HEK293 (cell line): ENCODE measurements around the gene SLC25A22.
A peak's percentile ranks its signal among the peaks of the same experiment; 100 is the strongest.

Source experiments
- CTCF ChIA-PET: fragments of 350-600 bp; formaldehyde crosslinking; extraction: SDS; loops from one replicate; lab custom pipeline; 2021; ENCODE audit warnings: antibody characterized with exemption; lab: Yijun Ruan, JAX
- POLR2A ChIA-PET: fragments of 300-600 bp; formaldehyde crosslinking; extraction: SDS; loops from one replicate; lab custom pipeline; 2020; ENCODE audit warnings: antibody characterized with exemption, inconsistent platforms; lab: Yijun Ruan, JAX
- H3K27ac ChIP-seq: fragments of 200-500 bp; sonication (Bioruptor generic); 2 replicates; pipeline ENCODE4 v1.5.1; 2014; ENCODE audit warnings: low read depth, low read length, control low read depth, inconsistent platforms; ENCODE audit errors: extremely low read depth
- H3K36me3 ChIP-seq, 2 experiments: fragments of 200-500 bp in 1 of 2; sonication (Bioruptor generic) in 1 of 2; 1 replicate in 1 of 2; 2 replicates in 1 of 2; pipeline ENCODE4 v1.5.1; 2014 to 2017; ENCODE audit warnings: inconsistent platforms in 2 of 2, low read length in 2 of 2; ENCODE audit not compliant: control insufficient read depth in 2 of 2, insufficient read depth in 1 of 2
- H3K4me1 ChIP-seq: fragments of 200-500 bp; sonication (Bioruptor generic); 2 replicates; pipeline ENCODE4 v1.5.1; 2014; ENCODE audit warnings: mild to moderate bottlenecking, low read length, inconsistent platforms; ENCODE audit not compliant: control insufficient read depth, insufficient read depth
- H3K4me3 ChIP-seq: 2 replicates; pipeline ENCODE4 v1.5.1; 2011; ENCODE audit warnings: low read depth, mild to moderate bottlenecking, control low read depth, low read length, moderate library complexity
- H3K9me3 ChIP-seq: fragments of 200-500 bp; sonication (Bioruptor generic); 2 replicates; pipeline ENCODE4 v1.5.1; 2014; ENCODE audit warnings: low read depth, low read length, inconsistent platforms; ENCODE audit not compliant: control insufficient read depth, insufficient read depth
- EGR2 ChIP-seq: fragments of 450-650 bp; formaldehyde crosslinking; IDR thresholded peaks from 2 replicates; pipeline ENCODE4 v1.5.1; 2016; ENCODE audit warnings: low read depth, missing biosample characterization, missing genetic modification characterization
- MZF1 ChIP-seq: fragments of 450-650 bp; formaldehyde crosslinking; IDR thresholded peaks from 2 replicates; pipeline ENCODE4 v1.5.1; 2017; ENCODE audit warnings: missing biosample characterization, missing genetic modification characterization, borderline replicate concordance
- PRDM10 ChIP-seq: fragments of 450-650 bp; formaldehyde crosslinking; IDR thresholded peaks from 2 replicates; pipeline ENCODE4 v1.5.1; 2016; ENCODE audit warnings: missing biosample characterization, missing genetic modification characterization
- SP2 ChIP-seq: fragments of 450-650 bp; formaldehyde crosslinking; IDR thresholded peaks from 2 replicates; pipeline ENCODE4 v1.5.1; 2016; ENCODE audit warnings: missing biosample characterization, missing genetic modification characterization
- ZFP3 ChIP-seq: fragments of 450-650 bp; formaldehyde crosslinking; IDR thresholded peaks from 2 replicates; pipeline ENCODE4 v1.5.1; 2016; ENCODE audit warnings: low read depth, missing biosample characterization, missing genetic modification characterization
- ZNF112 ChIP-seq: fragments of 450-650 bp; formaldehyde crosslinking; IDR thresholded peaks from 2 replicates; pipeline ENCODE4 v1.5.0; 2017; ENCODE audit warnings: missing biosample characterization, missing genetic modification characterization
- ZNF140 ChIP-seq: fragments of 450-650 bp; formaldehyde crosslinking; IDR thresholded peaks from 2 replicates; pipeline ENCODE4 v1.5.1; 2016; ENCODE audit warnings: missing biosample characterization, missing genetic modification characterization
- ZNF2 ChIP-seq: fragments of 450-650 bp; formaldehyde crosslinking; IDR thresholded peaks from 2 replicates; pipeline ENCODE4 v1.5.1; 2016; ENCODE audit warnings: missing biosample characterization, missing genetic modification characterization
- ZNF223 ChIP-seq: fragments of 450-650 bp; formaldehyde crosslinking; IDR thresholded peaks from 2 replicates; pipeline ENCODE4 v1.5.1; 2016; ENCODE audit warnings: missing biosample characterization, missing genetic modification characterization
- ZNF23 ChIP-seq: fragments of 450-650 bp; formaldehyde crosslinking; IDR thresholded peaks from 2 replicates; pipeline ENCODE4 v1.5.1; 2016; ENCODE audit warnings: missing biosample characterization, missing genetic modification characterization, borderline replicate concordance
- ZNF600 ChIP-seq: fragments of 450-650 bp; formaldehyde crosslinking; IDR thresholded peaks from 2 replicates; pipeline ENCODE4 v1.5.1; 2016; ENCODE audit warnings: missing biosample characterization, missing genetic modification characterization
- ZNF639 ChIP-seq: fragments of 450-650 bp; formaldehyde crosslinking; IDR thresholded peaks from 2 replicates; pipeline ENCODE4 v1.5.1; 2016; ENCODE audit warnings: missing biosample characterization, missing genetic modification characterization
- ZNF660 ChIP-seq: fragments of 450-650 bp; IDR thresholded peaks from 2 replicates; pipeline ENCODE4 v1.5.1; 2018; ENCODE audit warnings: missing biosample characterization, mild to moderate bottlenecking, missing genetic modification characterization
- ZNF704 ChIP-seq: fragments of 450-650 bp; formaldehyde crosslinking; IDR thresholded peaks from 2 replicates; pipeline ENCODE4 v1.5.1; 2016; ENCODE audit warnings: missing biosample characterization, missing genetic modification characterization
- TF ChIP-seq, protein P1 (sequence below): fragments of 450-650 bp; formaldehyde crosslinking; IDR thresholded peaks from 2 replicates; pipeline ENCODE4 v1.5.0; 2017; ENCODE audit warnings: missing biosample characterization, missing genetic modification characterization, borderline replicate concordance

The SLC25A22 gene

GRCh38 chr11:823441-824291 is 25.6 kb upstream of the SLC25A22 start:
- no peak for TF ChIP-seq ZNF140
- TF ChIP-seq ZNF112, result no peak
- TF ChIP-seq ZNF23 (tag by site-specific recombination), result no peak
- no peak for TF ChIP-seq MZF1 (tag by site-specific recombination)
- TF ChIP-seq ZNF639 (tag by site-specific recombination), result no peak
- no peak for TF ChIP-seq ZNF2
- Histone ChIP-seq H3K36me3 (peaks cover 0 to 44% of the 10 kb centered on the region in 2 experiments; a peak in 2 of 3 replicates), H3K9me3 (no peaks in the 10 kb centered on the region), H3K4me3 (no peak overlapping the region), H3K27ac (no peak overlapping the region), H3K4me1 (0 out of 2 replicates have a peak, but pooled peaks cover 3% of the 10 kb centered on the region)
- CTCF ChIA-PET, result no interaction called here
- POLR2A ChIA-PET, result interaction anchor here (1.4 to 1.6 kb wide), 3 partner anchors 7 to 47 kb away, joined by 4 to 6 read pairs (median 5); partner anchors contain the start of genes CD151 and GATD1

DNA sequence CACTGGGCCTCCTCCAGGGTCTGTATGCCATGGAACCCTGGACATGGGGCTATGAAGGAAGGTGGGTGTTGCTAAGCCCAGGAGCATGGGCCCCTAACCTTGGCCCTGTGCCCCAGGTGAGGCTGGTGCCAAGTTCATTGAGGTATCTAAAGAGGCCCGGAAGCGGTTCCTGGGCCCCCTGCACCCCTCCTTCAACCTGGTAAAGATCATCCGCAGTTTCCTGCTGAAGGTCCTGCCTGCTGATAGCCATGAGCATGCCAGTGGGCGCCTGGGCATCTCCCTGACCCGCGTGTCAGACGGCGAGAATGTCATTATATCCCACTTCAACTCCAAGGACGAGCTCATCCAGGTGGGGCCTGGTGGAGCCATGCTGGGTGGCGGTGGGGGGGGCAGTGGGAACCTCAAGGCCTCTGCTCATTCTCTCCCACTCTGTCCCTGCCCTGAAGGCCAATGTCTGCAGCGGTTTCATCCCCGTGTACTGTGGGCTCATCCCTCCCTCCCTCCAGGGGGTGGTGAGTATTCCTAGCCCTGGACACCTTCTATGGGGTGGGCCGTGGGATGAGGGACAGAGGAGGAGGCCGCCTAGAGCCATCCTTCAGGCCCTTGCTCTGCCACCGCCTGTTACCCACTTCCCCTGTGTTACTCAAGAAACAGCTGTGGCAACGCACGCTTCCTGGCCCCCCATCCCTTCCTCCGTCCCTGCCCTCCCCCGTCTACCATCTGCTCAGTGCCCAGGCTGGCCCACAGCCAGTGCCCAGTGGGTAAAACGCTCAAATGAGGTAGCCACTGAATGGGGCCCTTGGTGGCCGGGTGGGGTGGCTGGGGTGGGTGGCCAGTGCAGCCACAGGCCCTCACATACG is 23.7 kb upstream of the SLC25A22 start:
- ChIA-PET POLR2A (interaction anchor here (0.5 to 11.4 kb wide), 4 partner anchors 12 to 45 kb away, joined by 4 to 202 read pairs (median 5); partner anchors contain the start of genes CD151, CRACR2B, GATD1 and RPLP2), CTCF (interaction anchor here (1.2 kb wide), 1 partner anchor 23 kb away, joined by 3 read pairs; no protein-coding TSS in a partner anchor)
- H3K9me3 ChIP-seq, result no peaks in the 10 kb centered on the region
- 0 out of 2 replicates have a peak, but pooled peaks cover 3% of the 10 kb centered on the region for H3K4me1 ChIP-seq
- H3K36me3 ChIP-seq, result peaks cover 0 to 44% of the 10 kb centered on the region in 2 experiments; a peak in 2 of 3 replicates
- no peak overlapping the region for H3K4me3 ChIP-seq
- no peak overlapping the region for H3K27ac ChIP-seq
- TF ChIP-seq SP2 (tag by site-specific recombination) (0 out of 2 replicates have a peak, but pooled peaks have one; percentile 13), PRDM10 (tag by site-specific recombination) (0 out of 2 replicates have a peak, but pooled peaks have one; percentile 32), ZNF704 (tag by site-specific recombination) (no peak), ZNF660 (tag by site-specific recombination) (no peak), EGR2 (peak; percentile 26; the same call in 1 of the 2 replicates), ZNF600 (tag by site-specific recombination) (no peak), ZNF223 (tag by site-specific recombination) (no peak), ZFP3 (tag by site-specific recombination) (no peak)
- TF ChIP-seq, protein P1, sequence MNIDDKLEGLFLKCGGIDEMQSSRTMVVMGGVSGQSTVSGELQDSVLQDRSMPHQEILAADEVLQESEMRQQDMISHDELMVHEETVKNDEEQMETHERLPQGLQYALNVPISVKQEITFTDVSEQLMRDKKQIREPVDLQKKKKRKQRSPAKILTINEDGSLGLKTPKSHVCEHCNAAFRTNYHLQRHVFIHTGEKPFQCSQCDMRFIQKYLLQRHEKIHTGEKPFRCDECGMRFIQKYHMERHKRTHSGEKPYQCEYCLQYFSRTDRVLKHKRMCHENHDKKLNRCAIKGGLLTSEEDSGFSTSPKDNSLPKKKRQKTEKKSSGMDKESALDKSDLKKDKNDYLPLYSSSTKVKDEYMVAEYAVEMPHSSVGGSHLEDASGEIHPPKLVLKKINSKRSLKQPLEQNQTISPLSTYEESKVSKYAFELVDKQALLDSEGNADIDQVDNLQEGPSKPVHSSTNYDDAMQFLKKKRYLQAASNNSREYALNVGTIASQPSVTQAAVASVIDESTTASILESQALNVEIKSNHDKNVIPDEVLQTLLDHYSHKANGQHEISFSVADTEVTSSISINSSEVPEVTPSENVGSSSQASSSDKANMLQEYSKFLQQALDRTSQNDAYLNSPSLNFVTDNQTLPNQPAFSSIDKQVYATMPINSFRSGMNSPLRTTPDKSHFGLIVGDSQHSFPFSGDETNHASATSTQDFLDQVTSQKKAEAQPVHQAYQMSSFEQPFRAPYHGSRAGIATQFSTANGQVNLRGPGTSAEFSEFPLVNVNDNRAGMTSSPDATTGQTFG (tag by site-specific recombination), result no peak
